Fibroblast of lung (primary cell): ENCODE measurements around the gene HIPK2. TPM values are rescaled to one million over a fixed set of nuclear protein-coding genes. Genes with fewer than 3 reads are reported as not detected.
A peak's percentile ranks its signal among the peaks of the same experiment; 100 is the strongest.

Experiments used
- DNase-seq, 2 donors: peaks; one replicate each; pipeline versions ENCODE4 v3.0.0 to v3.0.0-alpha.2; 2010; ENCODE audit warnings: low read depth in 2 of 2
- H2AFZ ChIP-seq: 2 replicates; pipeline ENCODE4 v1.5.1; 2012; ENCODE audit warnings: low read length, control low read depth, inconsistent platforms
- H3K27ac ChIP-seq: 2 replicates; pipeline ENCODE4 v1.5.1; 2011; ENCODE audit warnings: low read length, control low read depth; ENCODE audit not compliant: insufficient read depth
- H3K27me3 ChIP-seq: 2 replicates; pipeline ENCODE4 v1.5.1; 2011; ENCODE audit warnings: mild to moderate bottlenecking, low read length; ENCODE audit not compliant: control insufficient read depth, insufficient read depth
- H3K36me3 ChIP-seq: 2 replicates; pipeline ENCODE4 v1.5.1; 2011; ENCODE audit warnings: low read length; ENCODE audit not compliant: control insufficient read depth, insufficient read depth
- H3K4me1 ChIP-seq: 2 replicates; pipeline ENCODE4 v1.5.1; 2011; ENCODE audit warnings: low read length; ENCODE audit not compliant: control insufficient read depth, insufficient read depth; ENCODE audit errors: extremely low read depth
- H3K4me2 ChIP-seq: 2 replicates; pipeline ENCODE4 v1.5.1; 2011; ENCODE audit warnings: low read length, control low read depth; ENCODE audit not compliant: insufficient read depth; ENCODE audit errors: extremely low read depth
- H3K4me3 ChIP-seq, 4 experiments: fragments of 200-600 bp in 1 of 4; sonication (generic) in 1 of 4; replicated peaks in 1 of 4; 2 replicates each; pipeline ENCODE4 v1.5.1; 2011 to 2016; ENCODE audit warnings: low read length in 4 of 4, low read depth in 3 of 4, mild to moderate bottlenecking in 3 of 4, control low read depth in 2 of 4, inconsistent platforms in 1 of 4, mixed read lengths in 1 of 4; ENCODE audit not compliant: insufficient read depth in 1 of 4; ENCODE audit errors: control extremely low read depth in 1 of 4
- H3K79me2 ChIP-seq: 2 replicates; pipeline ENCODE4 v1.5.1; 2012; ENCODE audit warnings: mild to moderate bottlenecking, low read length, inconsistent platforms; ENCODE audit not compliant: control insufficient read depth, insufficient read depth
- H3K9ac ChIP-seq: 2 replicates; pipeline ENCODE4 v1.5.1; 2011; ENCODE audit warnings: mild to moderate bottlenecking, low read length, control low read depth; ENCODE audit not compliant: insufficient read depth
- H3K9me3 ChIP-seq: 2 replicates; pipeline ENCODE4 v1.5.1; 2012; ENCODE audit warnings: low read depth, low read length; ENCODE audit not compliant: control insufficient read depth, insufficient read depth
- H4K20me1 ChIP-seq: 2 replicates; pipeline ENCODE4 v1.5.1; 2011; ENCODE audit warnings: low read length; ENCODE audit not compliant: control insufficient read depth, insufficient read depth; ENCODE audit errors: extremely low read depth
- EZH2 ChIP-seq: IDR thresholded peaks from 2 replicates; pipeline ENCODE4 v1.5.1; 2012; ENCODE audit warnings: low read length, control low read depth, mild to moderate bottlenecking; ENCODE audit errors: missing control alignments
- polyA plus RNA-seq, 2 donors: library from polyadenylated mRNA; depleted of rRNA in 1 of 2; stranded (reverse) in 1 of 2; unstranded in 1 of 2; fragments of >200 nt; gene quantifications; 2 replicates each; pipeline ENCODE4 v1.2.1, GENCODE V29; 2011 to 2012; ENCODE audit warnings: missing spikeins in 1 of 2
- total RNA-seq: library from RNA; depleted of rRNA; stranded (reverse); fragments of >200 nt; gene quantifications from 2 replicates; pipeline ENCODE4 v1.2.1, GENCODE V29; 2014
- TF ChIP-seq, protein P1 (sequence below), 2 donors: IDR thresholded peaks in 1 of 2; conservative IDR thresholded peaks in 1 of 2; 1 replicate in 1 of 2; 2 replicates in 1 of 2; pipeline ENCODE4 v1.5.1; 2011 to 2012; ENCODE audit warnings: low read length in 2 of 2, control low read depth in 1 of 2, inconsistent platforms in 1 of 2, low read depth in 1 of 2, mild to moderate bottlenecking in 1 of 2

HIPK2 gene
- total and polyA plus RNA-seq, 2 donors (not counting 1 experiment from before 2014, with no cell fraction given), result 10.1 to 11.1 TPM

DNA sequence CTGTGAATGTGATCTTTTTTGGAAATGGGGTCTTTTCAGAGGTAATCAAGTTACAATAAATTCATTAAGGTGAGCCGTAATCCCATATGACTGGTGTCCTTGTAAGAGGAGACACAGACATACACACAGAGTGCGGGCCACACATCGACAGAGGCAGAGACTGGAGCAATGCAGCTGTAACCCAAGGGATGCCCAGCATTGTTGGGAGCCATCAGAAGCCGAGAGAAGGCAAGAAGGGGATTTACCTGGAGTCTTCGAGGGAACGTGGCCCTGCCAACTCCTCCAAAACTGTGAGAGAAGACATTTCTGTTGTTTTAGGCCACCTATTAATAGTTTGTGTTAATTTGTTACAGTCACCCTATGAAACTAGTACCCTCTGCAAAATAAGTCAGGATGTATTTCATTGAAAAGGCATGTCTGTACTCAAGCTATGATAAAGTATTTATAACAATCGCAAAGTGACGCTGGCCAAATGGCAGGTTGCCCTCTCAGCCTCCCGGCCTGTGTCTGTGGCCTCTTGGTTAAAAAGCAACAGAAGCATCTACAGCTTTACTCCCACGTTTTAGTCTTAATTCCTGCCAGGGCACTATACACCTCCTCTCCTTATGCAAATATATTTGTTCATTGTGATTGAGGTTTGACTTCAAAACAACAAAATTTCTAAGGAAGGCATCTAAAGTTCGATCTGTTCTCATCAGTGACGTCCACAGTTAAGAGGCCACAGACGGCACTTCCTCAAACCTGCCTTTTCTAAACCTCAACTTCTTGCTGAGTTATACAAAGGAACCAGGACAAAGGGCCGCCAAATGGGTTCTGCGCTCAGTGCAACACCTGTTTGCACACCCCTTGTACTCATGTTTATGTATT, 46.8 kb downstream of the HIPK2 start:
- peaks cover 36% of the 10 kb centered on the region for H3K4me1 ChIP-seq
- TF ChIP-seq EZH2, result no peak
- TF ChIP-seq, protein P1, sequence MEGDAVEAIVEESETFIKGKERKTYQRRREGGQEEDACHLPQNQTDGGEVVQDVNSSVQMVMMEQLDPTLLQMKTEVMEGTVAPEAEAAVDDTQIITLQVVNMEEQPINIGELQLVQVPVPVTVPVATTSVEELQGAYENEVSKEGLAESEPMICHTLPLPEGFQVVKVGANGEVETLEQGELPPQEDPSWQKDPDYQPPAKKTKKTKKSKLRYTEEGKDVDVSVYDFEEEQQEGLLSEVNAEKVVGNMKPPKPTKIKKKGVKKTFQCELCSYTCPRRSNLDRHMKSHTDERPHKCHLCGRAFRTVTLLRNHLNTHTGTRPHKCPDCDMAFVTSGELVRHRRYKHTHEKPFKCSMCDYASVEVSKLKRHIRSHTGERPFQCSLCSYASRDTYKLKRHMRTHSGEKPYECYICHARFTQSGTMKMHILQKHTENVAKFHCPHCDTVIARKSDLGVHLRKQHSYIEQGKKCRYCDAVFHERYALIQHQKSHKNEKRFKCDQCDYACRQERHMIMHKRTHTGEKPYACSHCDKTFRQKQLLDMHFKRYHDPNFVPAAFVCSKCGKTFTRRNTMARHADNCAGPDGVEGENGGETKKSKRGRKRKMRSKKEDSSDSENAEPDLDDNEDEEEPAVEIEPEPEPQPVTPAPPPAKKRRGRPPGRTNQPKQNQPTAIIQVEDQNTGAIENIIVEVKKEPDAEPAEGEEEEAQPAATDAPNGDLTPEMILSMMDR (conservative IDR thresholded peaks at IDR 0.05 in 1 of 2, IDR thresholded peaks at IDR 0.05 in 1 of 2; ENCODE audit: low read depth in 1 of 2, low read length in 2 of 2), result no peak

GRCh38 chr7:139728203-139728602, 49.6 kb downstream of the HIPK2 start:
- H3K27ac ChIP-seq, result peak overlapping the region; percentile 30
- H3K27me3 ChIP-seq, result no peaks in the 10 kb centered on the region
- peaks cover 47% of the 10 kb centered on the region for H3K79me2 ChIP-seq
- no peak overlapping the region for H3K4me3 ChIP-seq
- H3K9me3 ChIP-seq, result no peaks in the 10 kb centered on the region
- H2AFZ ChIP-seq, result no peak overlapping the region
- H3K9ac ChIP-seq, result no peak overlapping the region
- no peaks in the 10 kb centered on the region for H3K36me3 ChIP-seq
- DNase-seq, result no peak
- H4K20me1 ChIP-seq, result no peaks in the 10 kb centered on the region
- no peak overlapping the region for H3K4me2 ChIP-seq
- TF ChIP-seq, protein P1 (conservative IDR thresholded peaks at IDR 0.05 in 1 of 2, IDR thresholded peaks at IDR 0.05 in 1 of 2; ENCODE audit: low read depth in 1 of 2, low read length in 2 of 2), result no peak
- TF ChIP-seq EZH2, result no peak
- H3K4me1 ChIP-seq, result peaks cover 36% of the 10 kb centered on the region

More for the DNA sequence above, 46.8 kb downstream of the HIPK2 start:
- no peaks in the 10 kb centered on the region for H3K27me3 ChIP-seq
- DNase-seq, result peak; percentile 78 to 90
- no peaks in the 10 kb centered on the region for H4K20me1 ChIP-seq
- peak overlapping the region in 1 of 4 experiments; percentile 19 for H3K4me3 ChIP-seq
- peak overlapping the region; percentile 51 for H3K4me2 ChIP-seq
- H3K27ac ChIP-seq, result peak overlapping the region; percentile 55
- no peaks in the 10 kb centered on the region for H3K36me3 ChIP-seq
- no peaks in the 10 kb centered on the region for H3K9me3 ChIP-seq
- peaks cover 59% of the 10 kb centered on the region for H3K79me2 ChIP-seq
- H3K9ac ChIP-seq, result no peak overlapping the region
- H2AFZ ChIP-seq, result no peak overlapping the region

DNA sequence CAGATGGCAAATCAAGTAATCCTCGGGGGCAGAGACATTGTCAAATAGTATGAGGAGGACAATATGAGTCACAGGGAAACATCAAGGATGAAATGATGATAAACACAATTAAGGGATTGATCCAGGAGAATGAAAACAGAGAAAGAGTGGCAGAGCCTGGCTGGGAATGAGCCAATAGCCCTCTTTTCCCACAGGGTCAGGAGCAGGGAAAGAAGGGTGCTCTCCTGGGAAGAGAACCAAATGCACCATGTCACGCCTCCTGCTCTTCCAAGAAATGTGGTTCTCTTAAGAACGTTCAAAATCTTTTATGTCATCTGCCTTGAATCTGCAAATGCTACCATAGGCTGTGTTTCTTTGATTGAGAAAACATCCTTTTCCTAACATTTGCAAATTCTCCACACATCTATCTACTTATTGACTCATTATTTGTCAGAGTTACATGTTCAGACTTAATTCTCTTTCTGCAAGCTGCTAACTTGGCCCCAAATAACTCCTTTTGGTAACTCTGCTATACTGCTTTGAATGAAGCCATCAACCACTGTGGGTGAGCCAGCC, 50.6 kb downstream of the HIPK2 start:
- peaks cover 41% of the 10 kb centered on the region for H3K79me2 ChIP-seq

More for the DNA sequence above, 50.6 kb downstream of the HIPK2 start:
- Histone ChIP-seq H2AFZ (no peak overlapping the region), H4K20me1 (no peaks in the 10 kb centered on the region), H3K9ac (no peak overlapping the region), H3K27me3 (no peaks in the 10 kb centered on the region), H3K4me1 (peaks cover 34% of the 10 kb centered on the region), H3K36me3 (no peaks in the 10 kb centered on the region), H3K4me2 (no peak overlapping the region), H3K9me3 (no peaks in the 10 kb centered on the region), H3K4me3 (no peak overlapping the region), H3K27ac (peak overlapping the region; percentile 51)
- TF ChIP-seq EZH2, result no peak
- TF ChIP-seq, protein P1 (conservative IDR thresholded peaks at IDR 0.05 in 1 of 2, IDR thresholded peaks at IDR 0.05 in 1 of 2; ENCODE audit: low read depth in 1 of 2, low read length in 2 of 2), result no peak
- DNase-seq, result peak; percentile 46 to 88
